ENCODE data around the gene CREB3L2.

Gene CREB3L2

DNA sequence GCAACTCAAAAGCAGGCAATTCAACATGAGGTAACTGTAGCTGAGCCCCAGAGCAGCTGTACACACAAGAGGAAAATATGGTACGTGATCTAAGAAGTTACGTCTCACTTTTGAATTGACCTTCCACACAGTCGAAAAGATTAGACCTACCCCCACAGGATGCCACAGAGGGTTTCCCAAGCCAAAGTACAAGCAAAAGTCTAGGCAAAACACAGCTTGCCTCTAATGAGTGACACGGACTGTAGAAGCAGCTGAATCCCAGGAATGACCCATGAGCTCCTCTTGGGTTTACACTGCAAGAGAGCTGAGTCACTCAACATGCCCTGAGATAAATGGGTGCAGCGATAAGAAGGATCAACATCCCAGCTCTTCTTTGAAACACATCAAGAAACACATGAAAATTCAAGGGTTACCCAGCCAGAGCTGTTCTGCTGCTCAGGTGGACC is 9.8 kb downstream of the CREB3L2 start:
- ChIA-PET CTCF (interaction anchor here (0.8 to 4.4 kb wide), 9 partner anchors 10 to 88 kb away, joined by 3 to 12 read pairs (median 4); partner anchors contain the start of gene CREB3L2), POLR2A (interaction anchor here (1.0 kb wide), 1 partner anchor 59 kb away, joined by 3 read pairs; no protein-coding TSS in a partner anchor)
- peaks cover 0 to 5% (median 0%) of the 10 kb centered on the region in 4 experiments for H3K36me3 ChIP-seq (ENCODE audit: control insufficient read depth in 4 of 4, insufficient read depth in 4 of 4, low read length in 3 of 4)
- H3K4me1 ChIP-seq (ENCODE audit: control extremely low read depth in 1 of 4, control insufficient read depth in 4 of 4, insufficient read depth in 4 of 4, low read length in 3 of 4): peaks cover 18 to 57% (median 40%) of the 10 kb centered on the region in 4 experiments
- H3K4me3 ChIP-seq (ENCODE audit: control insufficient read depth in 1 of 7, extremely low read depth in 1 of 7, insufficient read depth in 4 of 7, low read depth in 2 of 7, low read length in 6 of 7): no peak overlapping the region
- DNase-seq: no peak
- H3K27me3 ChIP-seq (replicated peaks in 2 of 5; ENCODE audit: control insufficient read depth in 4 of 5, insufficient read depth in 5 of 5, low read length in 4 of 5): no peaks in the 10 kb centered on the region
- WGBS (ENCODE audit: insufficient coverage): 100% methylated on average over 2 of the region's 5 CpGs
- no peaks in the 10 kb centered on the region for H3K9me3 ChIP-seq (ENCODE audit: control extremely low read depth in 1 of 5, control insufficient read depth in 4 of 5, insufficient read depth in 2 of 5, low read depth in 1 of 5, low read length in 4 of 5)
- H3K27ac ChIP-seq (ENCODE audit: insufficient read depth in 1 of 2, low read depth in 1 of 2, low read length in 2 of 2, poor library complexity in 1 of 2, severe bottlenecking in 2 of 2): peak overlapping the region in 1 of 2 experiments; percentile 51

DNA sequence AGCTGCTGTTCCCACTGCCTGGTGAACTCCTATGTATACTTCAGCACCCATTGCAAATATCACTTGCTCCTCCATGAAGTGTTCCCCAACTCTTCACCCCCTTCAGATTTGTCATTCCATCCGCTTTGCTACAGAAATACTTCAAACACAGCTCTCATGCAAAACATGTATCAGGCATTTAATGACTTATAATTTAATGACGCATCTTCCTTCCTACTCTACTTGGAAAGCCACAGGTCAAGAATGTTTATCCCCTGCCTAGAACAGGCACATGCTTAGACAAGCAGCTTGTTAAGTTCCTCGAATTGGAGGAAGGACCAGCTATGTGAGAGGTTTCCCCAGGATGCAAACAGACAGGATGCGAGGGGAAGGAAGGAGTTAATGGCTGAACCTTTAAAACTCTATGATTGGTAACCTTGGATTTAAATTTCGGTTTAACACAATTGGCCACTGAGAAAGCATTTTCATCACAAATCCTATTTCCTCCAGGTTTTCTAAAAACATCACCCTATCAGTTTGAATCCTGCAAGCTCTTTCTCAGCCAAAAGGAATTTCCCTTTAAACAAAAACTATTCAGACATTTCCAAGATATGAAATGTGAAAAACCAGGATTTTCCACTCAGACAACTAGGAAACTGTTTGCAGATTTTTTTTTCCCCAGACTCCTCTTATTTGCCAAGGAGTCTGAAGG is 11.5 kb downstream of the CREB3L2 start:
- 51% methylated on average over 4 of the region's 5 CpGs for WGBS (ENCODE audit: insufficient coverage)
- Histone ChIP-seq H3K4me3 (ENCODE audit: control insufficient read depth in 1 of 7, extremely low read depth in 1 of 7, insufficient read depth in 4 of 7, low read depth in 2 of 7, low read length in 6 of 7) (no peak overlapping the region), H3K27ac (ENCODE audit: insufficient read depth in 1 of 2, low read depth in 1 of 2, low read length in 2 of 2, poor library complexity in 1 of 2, severe bottlenecking in 2 of 2) (no peak overlapping the region), H3K27me3 (replicated peaks in 2 of 5; ENCODE audit: control insufficient read depth in 4 of 5, insufficient read depth in 5 of 5, low read length in 4 of 5) (no peaks in the 10 kb centered on the region), H3K36me3 (ENCODE audit: control insufficient read depth in 4 of 4, insufficient read depth in 4 of 4, low read length in 3 of 4) (peaks cover 0 to 5% (median 0%) of the 10 kb centered on the region in 4 experiments), H3K4me1 (ENCODE audit: control extremely low read depth in 1 of 4, control insufficient read depth in 4 of 4, insufficient read depth in 4 of 4, low read length in 3 of 4) (peaks cover 3 to 44% (median 28%) of the 10 kb centered on the region in 4 experiments), H3K9me3 (ENCODE audit: control extremely low read depth in 1 of 5, control insufficient read depth in 4 of 5, insufficient read depth in 2 of 5, low read depth in 1 of 5, low read length in 4 of 5) (no peaks in the 10 kb centered on the region)
- no peak for DNase-seq
- POLR2A ChIA-PET: interaction anchor here (0.8 kb wide), 1 partner anchor 9 kb away, joined by 3 read pairs; no protein-coding TSS in a partner anchor
- CTCF ChIA-PET: interaction anchor here (1.2 to 4.4 kb wide), 3 partner anchors 10 to 86 kb away, joined by 3 to 12 read pairs (median 6); no protein-coding TSS in a partner anchor

DNA sequence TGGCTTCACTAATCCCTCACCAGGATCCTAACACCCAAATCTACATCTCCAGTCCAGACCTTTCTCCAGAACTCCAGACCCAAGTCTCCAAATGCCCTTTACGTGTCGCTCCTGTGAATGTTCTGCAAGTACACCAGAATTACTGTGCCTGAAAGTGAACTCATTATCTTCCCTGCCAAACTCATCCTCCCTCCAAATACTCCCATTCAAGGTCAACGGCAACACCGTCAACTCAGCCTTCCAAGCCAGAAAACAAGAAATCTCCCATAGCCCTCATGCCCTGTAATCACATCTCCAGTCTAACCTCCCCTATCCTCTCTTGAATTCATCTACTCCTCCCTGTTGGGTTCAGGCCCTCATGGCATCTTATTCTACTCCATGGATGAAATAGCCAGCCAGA is 12.3 kb downstream of the CREB3L2 start:
- Histone ChIP-seq H3K27ac (ENCODE audit: insufficient read depth in 1 of 2, low read depth in 1 of 2, low read length in 2 of 2, poor library complexity in 1 of 2, severe bottlenecking in 2 of 2) (no peak overlapping the region), H3K4me1 (ENCODE audit: control extremely low read depth in 1 of 4, control insufficient read depth in 4 of 4, insufficient read depth in 4 of 4, low read length in 3 of 4) (peaks cover 2 to 44% (median 24%) of the 10 kb centered on the region in 4 experiments), H3K9me3 (ENCODE audit: control extremely low read depth in 1 of 5, control insufficient read depth in 4 of 5, insufficient read depth in 2 of 5, low read depth in 1 of 5, low read length in 4 of 5) (no peaks in the 10 kb centered on the region), H3K36me3 (ENCODE audit: control insufficient read depth in 4 of 4, insufficient read depth in 4 of 4, low read length in 3 of 4) (peaks cover 0 to 9% (median 0%) of the 10 kb centered on the region in 4 experiments), H3K4me3 (ENCODE audit: control insufficient read depth in 1 of 7, extremely low read depth in 1 of 7, insufficient read depth in 4 of 7, low read depth in 2 of 7, low read length in 6 of 7) (no peak overlapping the region), H3K27me3 (replicated peaks in 2 of 5; ENCODE audit: control insufficient read depth in 4 of 5, insufficient read depth in 5 of 5, low read length in 4 of 5) (no peaks in the 10 kb centered on the region)
- DNase-seq: no peak
- WGBS (ENCODE audit: insufficient coverage): 100% methylated on average over 2 of the region's 4 CpGs
- ChIA-PET CTCF (interaction anchor here (4.4 kb wide), 1 partner anchor 85 kb away, joined by 12 read pairs; no protein-coding TSS in a partner anchor), POLR2A (no interaction called here)

DNA sequence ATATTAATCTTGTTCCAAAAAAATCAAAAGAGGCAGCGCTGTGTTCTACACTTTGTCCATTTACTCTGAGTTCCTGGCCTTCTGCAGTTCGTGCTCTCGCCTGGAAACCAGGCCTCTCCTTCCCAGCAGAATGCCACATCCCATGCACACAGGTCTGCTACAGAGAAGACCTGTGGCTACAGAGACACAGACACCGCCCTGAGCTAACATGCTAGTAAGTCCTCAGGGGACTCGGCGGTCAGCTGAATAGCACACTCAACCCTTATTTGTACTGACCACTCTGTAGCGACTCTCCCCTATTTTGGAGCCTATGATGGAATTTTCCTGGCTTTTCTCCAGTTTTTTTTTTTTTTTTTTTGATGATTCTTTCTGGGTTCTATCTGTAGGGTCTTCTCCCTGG is 12.8 kb downstream of the CREB3L2 start:
- H3K4me3 ChIP-seq (ENCODE audit: control insufficient read depth in 1 of 7, extremely low read depth in 1 of 7, insufficient read depth in 4 of 7, low read depth in 2 of 7, low read length in 6 of 7): no peak overlapping the region
- 100% methylated on average over 6 of the region's 7 CpGs for WGBS (ENCODE audit: insufficient coverage)
- H3K36me3 ChIP-seq (ENCODE audit: control insufficient read depth in 4 of 4, insufficient read depth in 4 of 4, low read length in 3 of 4): peaks cover 0 to 12% (median 2%) of the 10 kb centered on the region in 4 experiments
- DNase-seq: no peak
- no peaks in the 10 kb centered on the region for H3K9me3 ChIP-seq (ENCODE audit: control extremely low read depth in 1 of 5, control insufficient read depth in 4 of 5, insufficient read depth in 2 of 5, low read depth in 1 of 5, low read length in 4 of 5)
- H3K27me3 ChIP-seq (replicated peaks in 2 of 5; ENCODE audit: control insufficient read depth in 4 of 5, insufficient read depth in 5 of 5, low read length in 4 of 5): no peaks in the 10 kb centered on the region
- peaks cover 2 to 44% (median 24%) of the 10 kb centered on the region in 4 experiments for H3K4me1 ChIP-seq (ENCODE audit: control extremely low read depth in 1 of 4, control insufficient read depth in 4 of 4, insufficient read depth in 4 of 4, low read length in 3 of 4)
- CTCF ChIA-PET: interaction anchor here (4.4 kb wide), 1 partner anchor 84 kb away, joined by 12 read pairs; no protein-coding TSS in a partner anchor
- H3K27ac ChIP-seq (ENCODE audit: insufficient read depth in 1 of 2, low read depth in 1 of 2, low read length in 2 of 2, poor library complexity in 1 of 2, severe bottlenecking in 2 of 2): no peak overlapping the region
- POLR2A ChIA-PET: no interaction called here

DNA sequence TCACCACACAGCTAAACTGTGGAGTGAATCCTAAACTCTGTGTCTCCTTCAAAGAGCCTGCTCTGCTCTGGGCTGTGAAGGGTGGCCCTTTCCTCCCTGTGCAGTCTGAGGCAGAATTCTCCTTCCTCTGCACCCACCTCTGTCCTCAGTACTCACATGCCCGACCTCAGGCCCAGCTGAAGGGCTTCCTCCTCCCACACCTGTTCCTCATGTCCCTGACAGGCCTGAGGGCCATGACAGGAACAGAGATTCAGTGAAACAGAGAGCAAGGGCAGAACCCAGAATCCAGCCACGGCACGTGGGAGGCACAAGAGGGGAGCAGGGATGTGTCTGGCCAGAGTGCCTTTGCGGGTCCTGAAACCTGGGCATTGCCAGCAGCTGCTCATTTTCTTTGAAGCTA is 13.9 kb downstream of the CREB3L2 start:
- Histone ChIP-seq H3K27ac (ENCODE audit: insufficient read depth in 1 of 2, low read depth in 1 of 2, low read length in 2 of 2, poor library complexity in 1 of 2, severe bottlenecking in 2 of 2) (peak overlapping the region in 1 of 2 experiments; percentile 1), H3K4me1 (ENCODE audit: control extremely low read depth in 1 of 4, control insufficient read depth in 4 of 4, insufficient read depth in 4 of 4, low read length in 3 of 4) (peaks cover 2 to 44% (median 22%) of the 10 kb centered on the region in 4 experiments), H3K9me3 (ENCODE audit: control extremely low read depth in 1 of 5, control insufficient read depth in 4 of 5, insufficient read depth in 2 of 5, low read depth in 1 of 5, low read length in 4 of 5) (peaks cover 0 to 8% (median 0%) of the 10 kb centered on the region in 5 experiments), H3K27me3 (replicated peaks in 2 of 5; ENCODE audit: control insufficient read depth in 4 of 5, insufficient read depth in 5 of 5, low read length in 4 of 5) (no peaks in the 10 kb centered on the region), H3K4me3 (ENCODE audit: control insufficient read depth in 1 of 7, extremely low read depth in 1 of 7, insufficient read depth in 4 of 7, low read depth in 2 of 7, low read length in 6 of 7) (no peak overlapping the region), H3K36me3 (ENCODE audit: control insufficient read depth in 4 of 4, insufficient read depth in 4 of 4, low read length in 3 of 4) (peaks cover 0 to 21% (median 7%) of the 10 kb centered on the region in 4 experiments)
- no CpG with 5 or more reads among the region's 4 CpGs for WGBS (ENCODE audit: insufficient coverage)
- POLR2A ChIA-PET: no interaction called here
- DNase-seq: no peak
- CTCF ChIA-PET: interaction anchor here (1.4 to 1.5 kb wide), 2 partner anchors 10 to 88 kb away, joined by 3 to 4 read pairs; no protein-coding TSS in a partner anchor

DNA sequence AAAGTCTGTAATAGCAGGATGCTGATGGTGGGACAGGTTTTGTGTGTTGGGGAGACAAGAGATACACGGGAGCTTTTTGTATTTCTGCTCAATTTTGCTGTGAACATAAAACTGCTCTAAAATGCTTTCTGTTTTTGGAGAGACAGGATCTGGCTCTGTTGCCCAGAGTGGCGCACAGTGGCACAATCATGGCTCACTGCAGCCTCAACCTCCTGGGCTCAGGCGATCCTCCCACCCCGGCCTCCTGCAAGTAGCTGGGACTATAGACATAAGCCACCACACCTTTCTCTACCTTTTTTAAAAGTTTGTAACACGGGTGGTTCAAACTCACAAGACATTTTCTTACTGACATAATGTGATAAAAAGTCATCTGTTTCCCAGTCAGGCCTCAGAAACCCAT is 14.3 kb downstream of the CREB3L2 start:
- DNase-seq: no peak
- WGBS (ENCODE audit: insufficient coverage): 89% methylated on average over 5 of the region's 5 CpGs
- Histone ChIP-seq H3K4me1 (ENCODE audit: control extremely low read depth in 1 of 4, control insufficient read depth in 4 of 4, insufficient read depth in 4 of 4, low read length in 3 of 4) (peaks cover 0 to 40% (median 18%) of the 10 kb centered on the region in 4 experiments), H3K27me3 (replicated peaks in 2 of 5; ENCODE audit: control insufficient read depth in 4 of 5, insufficient read depth in 5 of 5, low read length in 4 of 5) (no peaks in the 10 kb centered on the region), H3K36me3 (ENCODE audit: control insufficient read depth in 4 of 4, insufficient read depth in 4 of 4, low read length in 3 of 4) (peaks cover 3 to 24% (median 10%) of the 10 kb centered on the region in 4 experiments), H3K4me3 (ENCODE audit: control insufficient read depth in 1 of 7, extremely low read depth in 1 of 7, insufficient read depth in 4 of 7, low read depth in 2 of 7, low read length in 6 of 7) (no peak overlapping the region), H3K9me3 (ENCODE audit: control extremely low read depth in 1 of 5, control insufficient read depth in 4 of 5, insufficient read depth in 2 of 5, low read depth in 1 of 5, low read length in 4 of 5) (peaks cover 0 to 12% (median 3%) of the 10 kb centered on the region in 5 experiments), H3K27ac (ENCODE audit: insufficient read depth in 1 of 2, low read depth in 1 of 2, low read length in 2 of 2, poor library complexity in 1 of 2, severe bottlenecking in 2 of 2) (peak overlapping the region in 1 of 2 experiments; percentile 1)
- CTCF ChIA-PET: interaction anchor here (1.0 to 1.5 kb wide), 3 partner anchors 10 to 88 kb away, joined by 3 to 4 read pairs (median 3); no protein-coding TSS in a partner anchor
- POLR2A ChIA-PET: no interaction called here

DNA sequence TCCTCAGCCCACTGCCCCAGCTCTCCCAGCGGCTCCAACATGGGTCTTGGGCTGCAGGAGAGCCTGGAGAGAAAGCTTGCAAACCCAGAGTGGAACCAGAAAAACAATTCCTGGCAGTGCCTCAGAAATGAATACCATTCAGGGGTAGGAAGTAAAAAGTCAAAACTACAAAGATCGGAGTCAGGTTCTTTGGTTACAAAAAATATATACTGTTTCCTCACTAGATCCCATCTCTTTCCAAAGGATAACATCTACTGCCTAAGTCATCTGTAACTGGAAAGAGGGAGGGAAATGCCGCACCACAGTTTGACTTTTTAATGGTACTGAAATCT is 14.9 kb downstream of the CREB3L2 start:
- ChIA-PET CTCF (interaction anchor here (0.7 to 1.5 kb wide), 5 partner anchors 9 to 87 kb away, joined by 3 to 4 read pairs (median 3); no protein-coding TSS in a partner anchor), POLR2A (no interaction called here)
- Histone ChIP-seq H3K36me3 (ENCODE audit: control insufficient read depth in 4 of 4, insufficient read depth in 4 of 4, low read length in 3 of 4) (peaks cover 3 to 23% (median 11%) of the 10 kb centered on the region in 4 experiments), H3K4me1 (ENCODE audit: control extremely low read depth in 1 of 4, control insufficient read depth in 4 of 4, insufficient read depth in 4 of 4, low read length in 3 of 4) (peaks cover 0 to 34% (median 14%) of the 10 kb centered on the region in 4 experiments), H3K9me3 (ENCODE audit: control extremely low read depth in 1 of 5, control insufficient read depth in 4 of 5, insufficient read depth in 2 of 5, low read depth in 1 of 5, low read length in 4 of 5) (peaks cover 0 to 16% (median 5%) of the 10 kb centered on the region in 5 experiments), H3K27me3 (replicated peaks in 2 of 5; ENCODE audit: control insufficient read depth in 4 of 5, insufficient read depth in 5 of 5, low read length in 4 of 5) (no peaks in the 10 kb centered on the region), H3K4me3 (ENCODE audit: control insufficient read depth in 1 of 7, extremely low read depth in 1 of 7, insufficient read depth in 4 of 7, low read depth in 2 of 7, low read length in 6 of 7) (no peak overlapping the region), H3K27ac (ENCODE audit: insufficient read depth in 1 of 2, low read depth in 1 of 2, low read length in 2 of 2, poor library complexity in 1 of 2, severe bottlenecking in 2 of 2) (no peak overlapping the region)
- no peak for DNase-seq
- 80% methylated on average over 1 of the region's 3 CpGs for WGBS (ENCODE audit: insufficient coverage)
